OCI-LY7 (cell line): ENCODE data around the gene TIMMDC1.

Experiments
- EZH2phosphoT487 ChIP-seq: fragments of 200-600 bp; sonication (generic); IDR thresholded peaks from 2 replicates; pipeline ENCODE4 v1.6.1; 2018; ENCODE audit warnings: low read depth, borderline replicate concordance, mild to moderate bottlenecking, mixed run types, antibody characterized with exemption, low read length, moderate library complexity, mixed read lengths
- TF ChIP-seq, protein P1 (sequence below): fragments of 200-600 bp; sonication (generic); conservative IDR thresholded peaks from 2 replicates; pipeline ENCODE4 v1.5.1; 2014; ENCODE audit warnings: mild to moderate bottlenecking, antibody characterized with exemption, low read length, moderate library complexity, mixed read lengths

DNA sequence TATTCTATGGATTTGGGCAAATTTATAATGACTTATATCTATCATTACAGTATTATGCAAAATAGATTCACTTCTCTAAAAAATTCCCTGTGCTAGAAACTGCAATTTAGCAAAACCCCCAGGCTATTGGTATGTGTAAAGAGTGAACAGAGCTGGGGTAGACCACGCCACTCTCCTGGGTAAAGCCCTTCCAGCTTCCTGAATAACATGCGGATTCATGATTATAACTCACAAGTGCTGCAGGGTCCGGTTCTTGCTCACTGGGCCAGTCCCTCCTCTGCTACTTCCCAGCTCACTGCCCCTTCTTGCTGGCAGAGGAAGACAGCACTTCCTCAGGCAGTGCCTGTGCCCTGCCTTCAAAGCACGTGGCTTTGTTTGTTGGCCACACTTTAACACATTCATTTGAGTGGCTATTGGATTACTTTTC is 57.0 kb downstream of the TIMMDC1 start:
- no peak for TF ChIP-seq EZH2phosphoT487
- TF ChIP-seq, protein P1, sequence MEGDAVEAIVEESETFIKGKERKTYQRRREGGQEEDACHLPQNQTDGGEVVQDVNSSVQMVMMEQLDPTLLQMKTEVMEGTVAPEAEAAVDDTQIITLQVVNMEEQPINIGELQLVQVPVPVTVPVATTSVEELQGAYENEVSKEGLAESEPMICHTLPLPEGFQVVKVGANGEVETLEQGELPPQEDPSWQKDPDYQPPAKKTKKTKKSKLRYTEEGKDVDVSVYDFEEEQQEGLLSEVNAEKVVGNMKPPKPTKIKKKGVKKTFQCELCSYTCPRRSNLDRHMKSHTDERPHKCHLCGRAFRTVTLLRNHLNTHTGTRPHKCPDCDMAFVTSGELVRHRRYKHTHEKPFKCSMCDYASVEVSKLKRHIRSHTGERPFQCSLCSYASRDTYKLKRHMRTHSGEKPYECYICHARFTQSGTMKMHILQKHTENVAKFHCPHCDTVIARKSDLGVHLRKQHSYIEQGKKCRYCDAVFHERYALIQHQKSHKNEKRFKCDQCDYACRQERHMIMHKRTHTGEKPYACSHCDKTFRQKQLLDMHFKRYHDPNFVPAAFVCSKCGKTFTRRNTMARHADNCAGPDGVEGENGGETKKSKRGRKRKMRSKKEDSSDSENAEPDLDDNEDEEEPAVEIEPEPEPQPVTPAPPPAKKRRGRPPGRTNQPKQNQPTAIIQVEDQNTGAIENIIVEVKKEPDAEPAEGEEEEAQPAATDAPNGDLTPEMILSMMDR = no peak
